SIG-M5 (cell line): ENCODE data around the gene TBX20.
"Not testable (repeated sequence)": the region's sequence is repeated elsewhere in the genome, so short reads cannot be mapped to it uniquely, and the experiment has no call there.

Source experiments
- DNase-seq: peaks from one replicate; lab custom pipeline; 2025; lab: John Stamatoyannopoulos, UW

Gene TBX20

GRCh38 chr7:35220176-35220575 lies 33.7 kb downstream of the TBX20 start:
- DNase-seq: not testable (repeated sequence)

GRCh38 chr7:35216033-35216432 lies 37.9 kb downstream of the TBX20 start:
- not testable (repeated sequence) for DNase-seq

GRCh38 chr7:35215063-35215462 lies 38.8 kb downstream of the TBX20 start:
- DNase-seq: not testable (repeated sequence)

- DNase-seq: not testable (repeated sequence)
These were observed 47.0 kb downstream of the TBX20 start for GRCh38 chr7:35206924-35207323.

- not testable (repeated sequence) for DNase-seq
These were observed 49.0 kb downstream of the TBX20 start for GRCh38 chr7:35204850-35205249.

GRCh38 chr7:35204031-35204430 lies 49.9 kb downstream of the TBX20 start:
- DNase-seq: not testable (repeated sequence)

GRCh38 chr7:35202353-35202752 lies 51.5 kb downstream of the TBX20 start:
- not testable (repeated sequence) for DNase-seq

- DNase-seq: not testable (repeated sequence)
These were observed 53.7 kb downstream of the TBX20 start for GRCh38 chr7:35200170-35200569.

- not testable (repeated sequence) for DNase-seq
These were observed 55.3 kb downstream of the TBX20 start for GRCh38 chr7:35198370-35199140.

GRCh38 chr7:35191571-35191970 lies 62.3 kb downstream of the TBX20 start:
- not testable (repeated sequence) for DNase-seq

GRCh38 chr7:35190146-35190773 lies 63.6 kb downstream of the TBX20 start:
- not testable (repeated sequence) for DNase-seq

- not testable (repeated sequence) for DNase-seq
These were observed 67.1 kb downstream of the TBX20 start for GRCh38 chr7:35186751-35187150.

GRCh38 chr7:35185908-35186731 lies 67.8 kb downstream of the TBX20 start:
- no peak for DNase-seq

GRCh38 chr7:35185578-35185907 lies 68.4 kb downstream of the TBX20 start:
- not testable (repeated sequence) for DNase-seq

- not testable (repeated sequence) for DNase-seq
These were observed 68.9 kb downstream of the TBX20 start for GRCh38 chr7:35184961-35185360.

- not testable (repeated sequence) for DNase-seq
These were observed 69.9 kb downstream of the TBX20 start for GRCh38 chr7:35183873-35184503.

- not testable (repeated sequence) for DNase-seq
These were observed 73.2 kb downstream of the TBX20 start for GRCh38 chr7:35180665-35181064.

- not testable (repeated sequence) for DNase-seq
These were observed 80.7 kb downstream of the TBX20 start for GRCh38 chr7:35173176-35173575.

GRCh38 chr7:35172131-35172530 lies 81.8 kb downstream of the TBX20 start:
- DNase-seq: not testable (repeated sequence)

- DNase-seq: not testable (repeated sequence)
These were observed 86.2 kb downstream of the TBX20 start for GRCh38 chr7:35167658-35168057.

GRCh38 chr7:35167158-35167557 lies 86.7 kb downstream of the TBX20 start:
- DNase-seq: not testable (repeated sequence)
